Suprapubic skin (tissue), 4 donors: ENCODE results near the gene PCSK1.

Source experiments
- EP300 ChIP-seq: sonication (generic); formaldehyde crosslinking; IDR thresholded peaks from one replicate; pipeline ENCODE4 v1.6.1; 2017; ENCODE audit warnings: antibody characterized with exemption
- POLR2A ChIP-seq, 2 donors: fragments of 450-650 bp; IDR thresholded peaks; one replicate each; pipeline ENCODE4 v1.6.1; 2017; ENCODE audit warnings: antibody characterized with exemption in 2 of 2, mild to moderate bottlenecking in 2 of 2, moderate library complexity in 2 of 2
- POLR2AphosphoS5 ChIP-seq, 3 donors: sonication (generic); formaldehyde crosslinking; IDR thresholded peaks; one replicate each; pipeline ENCODE4 v1.6.1; 2017; ENCODE audit warnings: antibody characterized with exemption in 3 of 3
- TF ChIP-seq, protein P1 (sequence below), 2 donors: fragments of 200-600 bp in 1 of 2; fragments of 450-650 bp in 1 of 2; sonication (generic) in 1 of 2; IDR thresholded peaks; one replicate each; pipeline ENCODE4 v1.5.1; 2016 to 2019; ENCODE audit warnings: antibody characterized with exemption in 2 of 2, mild to moderate bottlenecking in 1 of 2, moderate library complexity in 1 of 2

- TF ChIP-seq POLR2A (IDR thresholded peaks at IDR 0.05), result no peak
- TF ChIP-seq, protein P1, sequence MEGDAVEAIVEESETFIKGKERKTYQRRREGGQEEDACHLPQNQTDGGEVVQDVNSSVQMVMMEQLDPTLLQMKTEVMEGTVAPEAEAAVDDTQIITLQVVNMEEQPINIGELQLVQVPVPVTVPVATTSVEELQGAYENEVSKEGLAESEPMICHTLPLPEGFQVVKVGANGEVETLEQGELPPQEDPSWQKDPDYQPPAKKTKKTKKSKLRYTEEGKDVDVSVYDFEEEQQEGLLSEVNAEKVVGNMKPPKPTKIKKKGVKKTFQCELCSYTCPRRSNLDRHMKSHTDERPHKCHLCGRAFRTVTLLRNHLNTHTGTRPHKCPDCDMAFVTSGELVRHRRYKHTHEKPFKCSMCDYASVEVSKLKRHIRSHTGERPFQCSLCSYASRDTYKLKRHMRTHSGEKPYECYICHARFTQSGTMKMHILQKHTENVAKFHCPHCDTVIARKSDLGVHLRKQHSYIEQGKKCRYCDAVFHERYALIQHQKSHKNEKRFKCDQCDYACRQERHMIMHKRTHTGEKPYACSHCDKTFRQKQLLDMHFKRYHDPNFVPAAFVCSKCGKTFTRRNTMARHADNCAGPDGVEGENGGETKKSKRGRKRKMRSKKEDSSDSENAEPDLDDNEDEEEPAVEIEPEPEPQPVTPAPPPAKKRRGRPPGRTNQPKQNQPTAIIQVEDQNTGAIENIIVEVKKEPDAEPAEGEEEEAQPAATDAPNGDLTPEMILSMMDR (IDR thresholded peaks at IDR 0.05), result no peak
- TF ChIP-seq EP300, result no peak
- TF ChIP-seq POLR2AphosphoS5 (IDR thresholded peaks at IDR 0.05), result no peak
Measured at GRCh38 chr5:96474073-96474472, 41.0 kb upstream of the PCSK1 start.
